ENCODE results near the gene GPR39.

The GPR39 gene

GRCh38 chr2:132604561-132604960 is 188.0 kb downstream of the GPR39 start:
- Mint-ChIP-seq H3K27me3 (ENCODE audit: low read depth, poor library complexity) (peaks cover 9% of the 10 kb centered on the region), H3K4me3 (no peak overlapping the region), H3K4me1 (peaks cover 48% of the 10 kb centered on the region), H3K27ac (no peak overlapping the region), H3K9me3 (no peaks in the 10 kb centered on the region), H3K36me3 (ENCODE audit: low read depth) (no peaks in the 10 kb centered on the region)
- TF ChIP-seq, protein P1, sequence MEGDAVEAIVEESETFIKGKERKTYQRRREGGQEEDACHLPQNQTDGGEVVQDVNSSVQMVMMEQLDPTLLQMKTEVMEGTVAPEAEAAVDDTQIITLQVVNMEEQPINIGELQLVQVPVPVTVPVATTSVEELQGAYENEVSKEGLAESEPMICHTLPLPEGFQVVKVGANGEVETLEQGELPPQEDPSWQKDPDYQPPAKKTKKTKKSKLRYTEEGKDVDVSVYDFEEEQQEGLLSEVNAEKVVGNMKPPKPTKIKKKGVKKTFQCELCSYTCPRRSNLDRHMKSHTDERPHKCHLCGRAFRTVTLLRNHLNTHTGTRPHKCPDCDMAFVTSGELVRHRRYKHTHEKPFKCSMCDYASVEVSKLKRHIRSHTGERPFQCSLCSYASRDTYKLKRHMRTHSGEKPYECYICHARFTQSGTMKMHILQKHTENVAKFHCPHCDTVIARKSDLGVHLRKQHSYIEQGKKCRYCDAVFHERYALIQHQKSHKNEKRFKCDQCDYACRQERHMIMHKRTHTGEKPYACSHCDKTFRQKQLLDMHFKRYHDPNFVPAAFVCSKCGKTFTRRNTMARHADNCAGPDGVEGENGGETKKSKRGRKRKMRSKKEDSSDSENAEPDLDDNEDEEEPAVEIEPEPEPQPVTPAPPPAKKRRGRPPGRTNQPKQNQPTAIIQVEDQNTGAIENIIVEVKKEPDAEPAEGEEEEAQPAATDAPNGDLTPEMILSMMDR (IDR thresholded peaks at IDR 0.05), result no peak
- no peak for DNase-seq

DNA sequence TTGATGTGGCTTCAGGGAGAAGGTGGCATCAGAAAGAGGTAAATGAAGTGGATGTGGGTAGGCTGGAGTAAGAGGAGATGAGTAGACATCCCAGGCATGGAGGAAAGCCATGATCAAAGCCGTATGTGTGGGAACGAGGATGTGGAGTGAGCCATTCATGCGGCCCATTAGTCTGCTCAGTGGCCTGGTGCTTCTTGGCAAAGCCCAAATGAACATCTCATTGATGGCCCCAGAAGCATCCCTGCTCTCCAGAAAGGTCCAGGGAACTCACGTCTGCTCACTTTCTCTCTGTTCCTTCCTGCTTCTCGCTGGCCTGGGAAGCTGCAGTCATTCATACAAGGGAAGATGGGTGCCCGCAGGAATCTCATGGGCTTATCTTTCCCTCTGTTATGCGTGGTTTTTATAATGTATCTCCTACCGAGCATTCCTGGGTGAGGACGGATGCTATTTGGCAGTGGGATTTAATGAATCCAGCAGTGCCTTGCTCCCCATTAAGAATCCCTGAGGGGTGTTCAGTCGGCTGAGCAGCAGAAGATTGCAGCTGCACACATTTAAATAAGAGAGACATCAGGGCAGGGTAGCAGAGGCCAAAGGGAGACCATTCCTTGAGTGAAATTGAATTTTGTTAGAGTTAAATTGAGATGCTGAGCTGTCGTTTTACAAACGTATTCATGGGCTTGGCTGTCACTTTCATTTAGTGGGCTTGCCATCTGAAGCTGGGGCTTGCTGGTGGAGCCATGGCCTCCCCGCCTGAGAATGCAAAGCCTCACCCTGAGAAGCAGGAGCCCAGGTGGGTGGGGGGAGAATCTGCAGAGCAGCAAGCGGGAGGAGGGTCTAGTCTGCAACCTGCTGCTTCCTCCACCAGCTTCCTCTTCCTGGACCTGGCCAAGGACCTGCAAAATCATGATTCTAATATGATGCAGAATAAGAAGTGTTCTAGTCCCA is 188.9 kb downstream of the GPR39 start:
- no peaks in the 10 kb centered on the region for H3K9me3 Mint-ChIP-seq
- H3K27me3 Mint-ChIP-seq (ENCODE audit: low read depth, poor library complexity), result peaks cover 6% of the 10 kb centered on the region
- DNase-seq, result no peak
- TF ChIP-seq, protein P1 (IDR thresholded peaks at IDR 0.05), result no peak
- no peak overlapping the region for H3K4me3 Mint-ChIP-seq
- no peak overlapping the region for H3K27ac Mint-ChIP-seq
- peaks cover 55% of the 10 kb centered on the region for H3K4me1 Mint-ChIP-seq
- no peaks in the 10 kb centered on the region for H3K36me3 Mint-ChIP-seq (ENCODE audit: low read depth)

DNA sequence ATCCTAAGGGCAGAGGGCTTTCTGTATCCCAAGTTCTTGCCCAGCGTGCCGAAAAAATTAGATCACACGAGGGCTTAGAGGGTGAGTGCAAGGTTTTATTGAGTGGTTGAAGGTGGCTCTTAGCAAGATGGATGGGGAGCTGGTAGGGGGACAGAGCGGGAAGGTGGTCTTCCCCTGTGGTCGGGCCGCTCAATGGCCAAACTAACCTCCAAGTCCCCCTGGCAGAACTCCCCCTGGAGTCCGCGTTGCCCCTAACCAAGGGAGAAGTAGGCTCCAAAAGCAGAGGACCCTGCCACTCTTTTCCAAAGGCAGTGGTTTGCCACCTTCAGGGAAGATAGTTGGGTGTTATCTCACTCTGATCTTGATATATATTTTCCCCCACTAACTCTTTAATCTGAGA is 190.0 kb downstream of the GPR39 start:
- H3K27me3 Mint-ChIP-seq (ENCODE audit: low read depth, poor library complexity), result peaks cover 3% of the 10 kb centered on the region

DNA sequence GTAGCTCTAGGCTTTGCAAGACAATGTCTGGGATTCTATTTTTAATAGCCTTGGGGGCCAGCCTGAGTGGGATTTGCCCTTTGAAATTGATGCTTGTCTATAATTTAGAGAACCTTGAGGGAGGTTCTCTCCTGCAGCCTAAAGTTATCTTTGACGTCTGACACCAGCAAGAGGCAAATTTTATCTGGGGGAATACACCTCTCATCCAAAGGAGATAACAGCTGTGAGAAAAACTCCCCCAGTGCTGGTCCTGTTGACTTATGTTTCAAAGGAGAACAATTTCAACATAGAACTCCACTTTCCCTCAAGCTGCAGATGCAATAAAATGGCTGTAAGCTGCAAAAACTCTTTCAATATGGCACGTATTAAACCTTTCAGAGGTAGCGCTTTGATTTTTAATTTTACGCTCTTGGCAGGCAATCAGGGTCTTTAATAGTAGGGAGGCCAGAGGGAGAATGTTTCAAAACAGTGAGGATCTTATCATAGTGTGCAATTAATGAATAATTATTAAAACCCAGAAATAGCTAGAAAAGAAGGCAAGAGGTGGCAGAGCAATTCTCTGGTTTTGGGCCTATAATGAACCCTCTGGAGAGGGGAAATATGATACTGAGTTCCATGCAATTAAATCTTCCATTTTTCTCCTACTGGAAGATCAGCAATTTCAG is 191.0 kb downstream of the GPR39 start:
- H3K4me3 Mint-ChIP-seq, result no peak overlapping the region
- no peak overlapping the region for H3K27ac Mint-ChIP-seq
- no peaks in the 10 kb centered on the region for H3K36me3 Mint-ChIP-seq (ENCODE audit: low read depth)
- peaks cover 74% of the 10 kb centered on the region for H3K4me1 Mint-ChIP-seq
- H3K27me3 Mint-ChIP-seq (ENCODE audit: low read depth, poor library complexity), result peaks cover 3% of the 10 kb centered on the region
- DNase-seq, result no peak
- no peaks in the 10 kb centered on the region for H3K9me3 Mint-ChIP-seq
- TF ChIP-seq, protein P1 (IDR thresholded peaks at IDR 0.05), result no peak

More for the DNA sequence above, 190.0 kb downstream of the GPR39 start:
- no peaks in the 10 kb centered on the region for H3K36me3 Mint-ChIP-seq (ENCODE audit: low read depth)
- no peak overlapping the region for H3K27ac Mint-ChIP-seq
- peaks cover 65% of the 10 kb centered on the region for H3K4me1 Mint-ChIP-seq
- no peak overlapping the region for H3K4me3 Mint-ChIP-seq
- no peaks in the 10 kb centered on the region for H3K9me3 Mint-ChIP-seq
- no peak for DNase-seq
- TF ChIP-seq, protein P1 (IDR thresholded peaks at IDR 0.05), result no peak

DNA sequence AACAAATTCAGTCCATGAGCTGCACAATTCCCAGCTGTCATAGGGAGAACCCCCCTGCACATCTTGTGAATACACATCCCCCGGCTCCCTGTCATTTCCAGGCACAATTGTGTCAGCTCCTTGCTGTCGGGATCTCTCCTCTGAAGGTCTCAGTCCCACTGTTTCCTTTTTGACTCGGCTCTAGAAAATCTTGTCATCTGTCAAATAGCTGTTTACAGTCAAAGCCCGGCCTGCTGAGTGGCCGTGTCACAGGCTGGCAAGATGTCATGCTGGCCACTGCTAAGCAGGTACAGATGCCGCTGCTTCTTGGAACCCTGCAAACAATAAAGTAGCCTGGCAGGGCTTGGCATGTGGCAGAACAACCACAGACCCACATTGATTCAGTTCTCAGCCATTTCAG is 191.7 kb downstream of the GPR39 start:
- H3K4me1 Mint-ChIP-seq, result peaks cover 75% of the 10 kb centered on the region
- TF ChIP-seq, protein P1 (IDR thresholded peaks at IDR 0.05), result no peak
- no peaks in the 10 kb centered on the region for H3K9me3 Mint-ChIP-seq
- peak overlapping the region; percentile 59 for H3K27ac Mint-ChIP-seq
- peaks cover 3% of the 10 kb centered on the region for H3K27me3 Mint-ChIP-seq (ENCODE audit: low read depth, poor library complexity)
- DNase-seq, result no peak
- no peaks in the 10 kb centered on the region for H3K36me3 Mint-ChIP-seq (ENCODE audit: low read depth)
- no peak overlapping the region for H3K4me3 Mint-ChIP-seq
